Measurements from ENCODE around the gene FOXI1. TPM values are rescaled to one million over a fixed set of nuclear protein-coding genes. Genes with fewer than 3 reads are reported as not detected.

Gene FOXI1
- total RNA-seq, 1 experiment from 2014 or later, result not detected

GRCh38 chr5:170107674-170108073 is 2.0 kb downstream of the FOXI1 start:
- RAD21 ChIA-PET (ENCODE audit: low non-redundant PET in 1 of 2, low total read pairs in 2 of 2, uncharacterized antibody in 2 of 2, unreplicated experiment in 2 of 2), result no interaction called here

More at GRCh38 chr5:170107674-170108073, 2.0 kb downstream of the FOXI1 start:
- H3K4me2 ChIP-seq (ENCODE audit: low read length), result no peak overlapping the region
- H4K20me1 ChIP-seq (ENCODE audit: insufficient read depth), result no peaks in the 10 kb centered on the region
- H3K4me3 ChIP-seq (replicated peaks in 1 of 2; ENCODE audit: low read depth in 1 of 2, low read length in 2 of 2), result no peak overlapping the region
- BruUV-seq (replicated peaks), result no TSS peak
- CTCF ChIA-PET, result no interaction called here
- no peaks in the 10 kb centered on the region for H3K9me3 ChIP-seq (ENCODE audit: control insufficient read depth in 1 of 2, insufficient read depth in 1 of 2, low read depth in 1 of 2, low read length in 2 of 2)
- no peaks in the 10 kb centered on the region for H3K9me2 ChIP-seq (ENCODE audit: insufficient read depth)
- DNase-seq (ENCODE audit: low read depth, low spot score) (no peak), ATAC-seq (no peak)
- intact Hi-C loops (cut with micrococcal nuclease), result no loop called here
- H3K36me3 ChIP-seq (ENCODE audit: control insufficient read depth in 1 of 2, insufficient read depth in 2 of 2, low read length in 2 of 2), result no peaks in the 10 kb centered on the region
- H2AFZ ChIP-seq (ENCODE audit: low read depth, low read length, poor library complexity, severe bottlenecking), result no peak overlapping the region
- H3K4me1 ChIP-seq (ENCODE audit: control insufficient read depth in 1 of 2, insufficient read depth in 2 of 2, low read length in 2 of 2), result no peaks in the 10 kb centered on the region
- TF ChIP-seq JUND (IDR thresholded peaks at IDR 0.05) (no peak), CEBPB (IDR thresholded peaks at IDR 0.05; ENCODE audit: low read depth) (no peak), ATF3 (IDR thresholded peaks at IDR 0.05) (no peak), CTCF (IDR thresholded peaks at IDR 0.05 in 2 of 3, conservative IDR thresholded peaks at IDR 0.05 in 1 of 3; ENCODE audit: borderline replicate concordance in 1 of 3, insufficient read depth in 1 of 3, low read depth in 2 of 3, low read length in 2 of 3) (no peak), ELF1 (IDR thresholded peaks at IDR 0.05; ENCODE audit: borderline replicate concordance, low read depth) (no peak), SIN3A (IDR thresholded peaks at IDR 0.05; ENCODE audit: low read depth) (no peak), TCF7L2 (IDR thresholded peaks at IDR 0.05; ENCODE audit: borderline replicate concordance, extremely low read depth, insufficient read depth, insufficient read length) (no peak), FOSL1 (IDR thresholded peaks at IDR 0.05; ENCODE audit: low read depth) (no peak), EZH2 (IDR thresholded peaks at IDR 0.05) (no peak), REST (IDR thresholded peaks at IDR 0.05; ENCODE audit: low read depth) (no peak), SRF (IDR thresholded peaks at IDR 0.05; ENCODE audit: low read depth) (no peak), CBX3 (IDR thresholded peaks at IDR 0.05; ENCODE audit: low read depth) (no peak), POLR2A (IDR thresholded peaks at IDR 0.05; ENCODE audit: borderline replicate concordance, extremely low read depth, insufficient read depth, insufficient read length) (no peak), EGR1 (IDR thresholded peaks at IDR 0.05; ENCODE audit: low read depth) (no peak), ZFX (IDR thresholded peaks at IDR 0.05) (no peak), YY1 (IDR thresholded peaks at IDR 0.05; ENCODE audit: extremely low read depth, insufficient replicate concordance, low read depth, low read length) (no peak)
- TF ChIP-seq, protein P1, sequence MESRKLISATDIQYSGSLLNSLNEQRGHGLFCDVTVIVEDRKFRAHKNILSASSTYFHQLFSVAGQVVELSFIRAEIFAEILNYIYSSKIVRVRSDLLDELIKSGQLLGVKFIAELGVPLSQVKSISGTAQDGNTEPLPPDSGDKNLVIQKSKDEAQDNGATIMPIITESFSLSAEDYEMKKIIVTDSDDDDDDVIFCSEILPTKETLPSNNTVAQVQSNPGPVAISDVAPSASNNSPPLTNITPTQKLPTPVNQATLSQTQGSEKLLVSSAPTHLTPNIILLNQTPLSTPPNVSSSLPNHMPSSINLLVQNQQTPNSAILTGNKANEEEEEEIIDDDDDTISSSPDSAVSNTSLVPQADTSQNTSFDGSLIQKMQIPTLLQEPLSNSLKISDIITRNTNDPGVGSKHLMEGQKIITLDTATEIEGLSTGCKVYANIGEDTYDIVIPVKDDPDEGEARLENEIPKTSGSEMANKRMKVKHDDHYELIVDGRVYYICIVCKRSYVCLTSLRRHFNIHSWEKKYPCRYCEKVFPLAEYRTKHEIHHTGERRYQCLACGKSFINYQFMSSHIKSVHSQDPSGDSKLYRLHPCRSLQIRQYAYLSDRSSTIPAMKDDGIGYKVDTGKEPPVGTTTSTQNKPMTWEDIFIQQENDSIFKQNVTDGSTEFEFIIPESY (IDR thresholded peaks at IDR 0.05; ENCODE audit: extremely low read depth, insufficient replicate concordance, low read length), result no peak
- H3K27me3 ChIP-seq (ENCODE audit: insufficient read depth, low read length), result no peaks in the 10 kb centered on the region
- POLR2A ChIA-PET, result no interaction called here
- no peak overlapping the region for H3K27ac ChIP-seq (ENCODE audit: low read depth, low read length)
- H3K9ac ChIP-seq (ENCODE audit: low read length), result no peak overlapping the region
- H3K79me2 ChIP-seq (ENCODE audit: insufficient read depth, low read length), result no peaks in the 10 kb centered on the region

Measured in HCT116 (cell line).